Large intestine (tissue), 3 donors: ENCODE results near the gene INPP5A. TPM values are rescaled to one million over a fixed set of nuclear protein-coding genes. Genes with fewer than 3 reads are reported as not detected.

Experiments used
- DNase-seq, 2 donors: peaks; one replicate each; pipeline versions ENCODE4 v3.0.0 to v3.0.0-alpha.2; 2013
- H3K27ac ChIP-seq: one replicate; pipeline ENCODE4 v1.5.1; 2013; ENCODE audit warnings: low read length
- H3K27me3 ChIP-seq: 2 replicates; pipeline ENCODE4 v1.6.1; 2013; ENCODE audit warnings: low read length; ENCODE audit not compliant: control insufficient read depth, insufficient read depth
- H3K36me3 ChIP-seq: 2 replicates; pipeline ENCODE4 v1.6.1; 2013; ENCODE audit warnings: low read length; ENCODE audit not compliant: control insufficient read depth, insufficient read depth
- H3K4me1 ChIP-seq: one replicate; pipeline ENCODE4 v1.6.1; 2013; ENCODE audit warnings: low read length; ENCODE audit not compliant: control insufficient read depth, insufficient read depth
- H3K4me3 ChIP-seq: one replicate; pipeline ENCODE4 v1.5.1; 2013; ENCODE audit warnings: low read length
- H3K9me3 ChIP-seq: one replicate; pipeline ENCODE4 v1.6.1; 2013; ENCODE audit warnings: mild to moderate bottlenecking, low read depth, low read length, moderate library complexity; ENCODE audit not compliant: control insufficient read depth
- WGBS: methylation state at CpG from one replicate; pipeline ENCODE4 v1.1.5; 2013; ENCODE audit warnings: low lambda C conversion rate; ENCODE audit not compliant: insufficient coverage; 5-methylcytosine and 5-hydroxymethylcytosine counted together
- polyA plus RNA-seq: library from polyadenylated mRNA; unstranded; fragments of 120-200 nt; gene quantifications from one replicate; pipeline ENCODE4 v1.2.1, GENCODE V29; 2013

The INPP5A gene
- polyA plus RNA-seq, 1 donor, result 25.3 TPM

DNA sequence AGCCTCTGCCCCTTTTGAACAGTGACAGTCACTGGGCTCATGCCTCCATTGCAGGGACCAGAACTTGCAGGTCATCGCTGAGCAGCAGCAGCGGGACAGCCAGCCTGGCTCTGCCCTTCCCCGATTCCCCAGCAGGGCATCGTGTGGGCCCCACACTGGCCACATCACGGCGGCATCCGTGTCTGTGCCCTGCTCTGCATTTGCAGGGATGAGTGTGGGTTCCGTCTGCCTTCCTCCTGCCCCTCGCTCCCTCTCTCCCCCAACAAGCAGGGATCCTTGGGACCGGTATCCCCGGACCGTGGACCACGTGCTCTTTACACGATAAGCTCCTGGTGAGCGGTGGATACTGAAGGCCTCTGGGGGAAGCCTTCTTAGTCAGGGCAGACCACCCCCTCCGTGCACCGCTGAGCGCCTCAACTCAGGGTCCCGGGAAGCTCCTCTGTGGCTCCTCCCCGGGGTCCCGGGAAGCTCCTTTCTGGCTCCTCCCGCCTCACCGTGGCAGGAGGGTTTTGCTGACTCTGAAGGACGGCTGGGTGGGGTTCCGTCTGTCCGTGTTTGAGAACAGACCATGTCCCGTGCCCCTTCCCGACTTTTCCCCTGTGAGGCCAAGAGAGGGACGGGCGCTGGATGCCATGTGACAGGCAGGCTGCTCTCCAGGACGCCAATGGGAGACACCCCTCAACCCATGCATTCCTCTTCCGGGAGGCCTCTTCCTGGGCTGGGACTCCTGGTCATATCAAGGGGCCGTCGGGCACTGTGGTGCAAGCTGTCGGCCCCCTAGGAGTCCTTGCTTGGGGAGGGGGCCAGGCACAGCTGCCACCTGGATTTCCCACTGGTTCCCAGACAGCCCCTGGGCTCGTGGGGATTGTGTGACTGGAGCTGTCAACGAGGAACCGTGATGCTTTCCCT is 271.9 kb downstream of the INPP5A start:
- Histone ChIP-seq H3K4me1 (no peaks in the 10 kb centered on the region), H3K27me3 (peaks cover 3% of the 10 kb centered on the region), H3K9me3 (peaks cover 5% of the 10 kb centered on the region), H3K4me3 (no peak overlapping the region), H3K27ac (no peak overlapping the region), H3K36me3 (no peaks in the 10 kb centered on the region)
- DNase-seq, result no peak
- WGBS, result no CpG with 5 or more reads among the region's 38 CpGs

- WGBS, result no CpG with 5 or more reads among the region's 39 CpGs
- Histone ChIP-seq H3K27ac (no peak overlapping the region), H3K9me3 (peaks cover 5% of the 10 kb centered on the region), H3K36me3 (no peaks in the 10 kb centered on the region), H3K4me3 (no peak overlapping the region), H3K27me3 (peaks cover 3% of the 10 kb centered on the region), H3K4me1 (no peaks in the 10 kb centered on the region)
- DNase-seq, result no peak
These were observed 272.7 kb downstream of the INPP5A start for GRCh38 chr10:132810141-132810806.

DNA sequence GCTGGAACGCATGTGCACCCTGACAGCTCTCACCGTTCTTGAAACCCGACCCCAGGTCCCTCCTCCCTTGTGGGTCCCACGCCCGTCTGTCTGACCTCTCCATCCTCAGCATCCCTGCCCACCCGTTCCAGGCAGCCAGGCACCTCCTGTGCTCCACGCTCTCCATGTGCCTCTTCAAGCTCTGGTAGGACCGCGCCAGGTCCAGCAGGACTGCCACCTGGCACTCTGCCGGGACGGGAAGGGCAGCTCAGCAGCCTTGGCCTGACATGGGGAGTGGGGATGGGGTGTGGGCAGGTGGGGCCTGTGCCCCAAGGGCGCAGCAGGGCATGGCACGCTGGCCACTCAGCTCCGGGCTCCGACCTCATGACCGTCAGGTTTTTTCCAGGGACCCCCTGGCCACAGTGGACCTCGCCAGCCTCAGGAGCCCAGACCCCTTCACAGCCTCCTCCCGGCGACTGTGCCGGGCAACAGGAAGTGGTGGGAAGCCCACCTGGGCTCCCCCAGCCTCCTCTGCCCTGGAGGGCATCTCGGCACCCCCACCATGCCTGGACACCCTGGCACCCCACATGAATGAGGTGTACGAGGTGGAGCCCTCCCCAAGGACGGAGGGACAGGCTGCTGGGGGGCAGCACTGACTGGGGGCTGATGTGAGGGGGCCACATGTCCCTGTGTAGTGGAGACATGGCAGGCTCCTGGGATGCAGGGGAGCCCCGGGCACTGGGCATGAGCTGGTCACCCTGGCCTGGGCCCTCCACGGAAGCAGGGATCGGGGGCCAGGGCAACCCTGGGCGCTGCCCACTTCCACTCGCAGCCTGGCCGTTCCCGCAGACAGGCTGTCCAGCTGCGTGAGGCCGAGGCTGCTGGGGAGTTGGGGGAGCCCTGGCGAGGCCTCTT is 273.5 kb downstream of the INPP5A start:
- no CpG with 5 or more reads among the region's 33 CpGs for WGBS
- Histone ChIP-seq H3K27ac (no peak overlapping the region), H3K4me1 (no peaks in the 10 kb centered on the region), H3K4me3 (no peak overlapping the region), H3K27me3 (peaks cover 3% of the 10 kb centered on the region), H3K36me3 (no peaks in the 10 kb centered on the region), H3K9me3 (peaks cover 5% of the 10 kb centered on the region)
- DNase-seq, result no peak

DNA sequence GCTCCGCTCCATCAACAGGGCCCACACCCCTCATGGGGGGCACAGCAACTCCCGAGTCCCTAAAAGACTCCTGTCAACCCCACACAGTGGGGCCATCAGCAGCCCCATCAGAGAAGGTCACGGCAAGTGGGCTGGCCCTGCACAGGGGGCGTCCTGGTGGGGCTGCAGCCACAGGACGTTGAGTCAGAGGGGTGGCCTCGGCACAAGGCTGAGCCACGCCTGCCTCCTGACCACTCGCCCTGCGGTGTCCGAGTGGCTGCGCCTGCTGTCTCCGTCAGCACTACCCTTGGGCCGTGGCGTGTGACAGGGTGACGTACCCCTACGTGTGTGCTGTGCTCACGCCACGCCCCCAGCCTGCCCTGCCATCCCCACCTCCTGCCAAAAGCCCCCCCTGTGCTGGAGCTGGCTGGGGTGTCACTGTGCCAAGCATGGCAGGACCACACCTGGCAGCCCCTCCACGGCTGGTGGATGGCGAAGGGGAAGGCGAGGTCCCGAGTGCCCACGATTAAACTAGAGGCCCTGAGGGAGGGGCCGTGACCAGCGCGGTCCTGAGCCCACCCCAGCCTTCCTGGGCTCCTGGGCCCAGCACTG is 274.4 kb downstream of the INPP5A start:
- no CpG with 5 or more reads among the region's 26 CpGs for WGBS
- Histone ChIP-seq H3K4me1 (no peaks in the 10 kb centered on the region), H3K9me3 (peaks cover 5% of the 10 kb centered on the region), H3K36me3 (no peaks in the 10 kb centered on the region), H3K27ac (no peak overlapping the region), H3K27me3 (peaks cover 3% of the 10 kb centered on the region), H3K4me3 (no peak overlapping the region)
- DNase-seq, result no peak

GRCh38 chr10:132812520-132812919 is 274.9 kb downstream of the INPP5A start:
- Histone ChIP-seq H3K9me3 (peaks cover 2% of the 10 kb centered on the region), H3K27me3 (peaks cover 6% of the 10 kb centered on the region), H3K27ac (no peak overlapping the region), H3K4me1 (no peaks in the 10 kb centered on the region), H3K36me3 (no peaks in the 10 kb centered on the region), H3K4me3 (no peak overlapping the region)
- WGBS, result no CpG with 5 or more reads among the region's 11 CpGs
- DNase-seq, result no peak

- Histone ChIP-seq H3K4me3 (no peak overlapping the region), H3K36me3 (no peaks in the 10 kb centered on the region), H3K4me1 (no peaks in the 10 kb centered on the region), H3K27ac (no peak overlapping the region), H3K9me3 (peaks cover 4% of the 10 kb centered on the region), H3K27me3 (peaks cover 11% of the 10 kb centered on the region)
- no CpG with 5 or more reads among the region's 10 CpGs for WGBS
- no peak for DNase-seq
These were observed 275.4 kb downstream of the INPP5A start for GRCh38 chr10:132813001-132813401.

- WGBS, result no CpG with 5 or more reads among the region's 28 CpGs
- Histone ChIP-seq H3K4me3 (no peak overlapping the region), H3K27ac (no peak overlapping the region), H3K9me3 (peaks cover 4% of the 10 kb centered on the region), H3K27me3 (peaks cover 9% of the 10 kb centered on the region), H3K36me3 (no peaks in the 10 kb centered on the region), H3K4me1 (no peaks in the 10 kb centered on the region)
- DNase-seq, result no peak
These were observed 276.2 kb downstream of the INPP5A start for GRCh38 chr10:132813560-132814468.

- no peaks in the 10 kb centered on the region for H3K36me3 ChIP-seq
- DNase-seq, result no peak
- no CpG with 5 or more reads among the region's 16 CpGs for WGBS
- H3K27me3 ChIP-seq, result peaks cover 9% of the 10 kb centered on the region
- H3K4me3 ChIP-seq, result no peak overlapping the region
- peaks cover 4% of the 10 kb centered on the region for H3K9me3 ChIP-seq
- no peak overlapping the region for H3K27ac ChIP-seq
- no peaks in the 10 kb centered on the region for H3K4me1 ChIP-seq
These were observed 276.9 kb downstream of the INPP5A start for GRCh38 chr10:132814469-132814856.

DNA sequence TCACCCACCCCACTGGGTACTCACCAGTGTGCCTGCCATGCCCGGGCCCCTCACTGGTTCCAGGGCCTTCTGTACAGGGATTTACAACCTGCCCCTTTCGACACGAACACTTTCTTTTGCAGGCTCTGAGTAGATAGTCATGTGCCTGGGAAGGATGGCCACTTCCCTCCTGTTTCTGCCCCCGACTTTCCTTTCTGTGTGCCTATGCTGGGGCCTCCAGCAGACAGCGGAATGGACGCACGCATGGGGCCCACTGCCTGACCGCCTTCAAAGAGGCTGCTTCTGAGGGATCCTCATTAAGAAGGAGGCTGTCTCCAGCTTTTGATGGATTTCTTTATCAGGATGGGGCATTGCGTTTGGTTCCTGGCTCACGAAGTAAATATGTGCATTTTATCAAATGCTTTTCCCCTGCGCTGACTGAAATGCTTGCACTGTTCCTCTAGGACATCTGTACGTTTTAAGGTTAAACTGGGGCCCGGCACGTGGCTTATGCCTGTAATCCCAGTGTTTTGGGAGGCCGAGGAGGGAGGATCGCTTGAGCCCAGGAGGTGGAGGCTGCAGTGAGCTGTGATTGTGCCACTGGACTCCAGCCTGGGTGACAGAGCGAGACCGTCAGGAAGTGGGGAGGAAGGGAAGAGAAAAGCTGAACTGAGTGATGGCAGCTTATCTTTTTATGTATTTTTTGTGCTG is 277.7 kb downstream of the INPP5A start:
- Histone ChIP-seq H3K27ac (no peak overlapping the region), H3K4me3 (no peak overlapping the region), H3K9me3 (peaks cover 4% of the 10 kb centered on the region), H3K36me3 (no peaks in the 10 kb centered on the region), H3K27me3 (peaks cover 9% of the 10 kb centered on the region), H3K4me1 (no peaks in the 10 kb centered on the region)
- DNase-seq, result no peak
- WGBS, result no CpG with 5 or more reads among the region's 18 CpGs
